SK-N-MC (cell line): ENCODE measurements around the gene TMIGD1.
A peak's percentile ranks its signal among the peaks of the same experiment; 100 is the strongest.

Experiments used
- DNase-seq: peaks from one replicate; pipeline ENCODE4 v3.0.0-alpha.2; 2011; ENCODE audit warnings: low read depth, low spot score
- H3K27ac ChIP-seq: fragments of 200-600 bp; sonication (generic); 2 replicates; pipeline ENCODE4 v1.5.1; 2016; ENCODE audit warnings: mixed run types
- H3K36me3 ChIP-seq: fragments of 200-600 bp; sonication (generic); 2 replicates; pipeline ENCODE4 v1.6.1; 2017; ENCODE audit warnings: antibody characterized with exemption, low read length, mixed read lengths; ENCODE audit not compliant: insufficient read depth
- H3K4me3 ChIP-seq: fragments of 200-600 bp; sonication (generic); 2 replicates; pipeline ENCODE4 v1.5.1; 2016
- H3K9ac ChIP-seq: fragments of 200-600 bp; sonication (generic); 2 replicates; pipeline ENCODE4 v1.8.0; 2017; ENCODE audit warnings: mixed run types, mixed read lengths; ENCODE audit not compliant: insufficient read length
- H3K9me3 ChIP-seq: fragments of 200-600 bp; sonication (generic); 2 replicates; pipeline ENCODE4 v1.6.1; 2017; ENCODE audit warnings: low read depth, mild to moderate bottlenecking, antibody characterized with exemption, low read length, moderate library complexity, mixed read lengths
- EZH2 ChIP-seq: fragments of 200-600 bp; sonication (generic); IDR thresholded peaks from one replicate; pipeline ENCODE4 v1.6.1; 2017; ENCODE audit warnings: antibody characterized with exemption
- FOXP2 ChIP-seq: optimal IDR thresholded peaks from 2 replicates; pipeline ENCODE3; 2011; ENCODE audit warnings: mild to moderate bottlenecking, moderate library complexity; ENCODE audit not compliant: insufficient read depth; ENCODE audit errors: extremely low read length, control extremely low read depth
- POLR2AphosphoS5 ChIP-seq: IDR thresholded peaks from 2 replicates; pipeline ENCODE4 v1.6.1; 2012; ENCODE audit warnings: mild to moderate bottlenecking, low read depth, low read length, borderline replicate concordance

Gene TMIGD1

DNA sequence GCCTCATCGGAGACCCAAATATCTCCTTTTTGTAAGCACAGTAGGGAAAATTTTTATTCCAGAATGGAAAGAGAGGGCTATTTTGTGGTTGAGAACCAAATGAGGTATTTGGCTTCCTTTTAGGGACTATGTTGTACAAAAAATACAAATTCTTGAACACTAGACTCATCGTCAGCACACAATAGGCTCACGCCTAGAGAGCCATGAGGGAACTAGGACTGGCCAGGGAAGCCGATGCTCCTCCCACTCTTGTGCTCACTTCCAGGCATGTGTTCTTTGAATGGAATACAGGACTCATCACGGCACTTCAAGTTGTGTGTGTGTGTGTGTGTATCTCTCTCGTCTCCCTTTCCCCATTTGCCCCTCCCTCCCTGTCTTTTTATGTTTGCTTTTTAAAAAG lies 24.3 kb downstream of the TMIGD1 start:
- Histone ChIP-seq H3K9ac (no peak overlapping the region), H3K4me3 (no peak overlapping the region), H3K27ac (no peak overlapping the region), H3K9me3 (no peaks in the 10 kb centered on the region), H3K36me3 (no peaks in the 10 kb centered on the region)
- no peak for DNase-seq
- no peak for TF ChIP-seq EZH2
- no peak for TF ChIP-seq POLR2AphosphoS5
- no peak for TF ChIP-seq FOXP2

DNA sequence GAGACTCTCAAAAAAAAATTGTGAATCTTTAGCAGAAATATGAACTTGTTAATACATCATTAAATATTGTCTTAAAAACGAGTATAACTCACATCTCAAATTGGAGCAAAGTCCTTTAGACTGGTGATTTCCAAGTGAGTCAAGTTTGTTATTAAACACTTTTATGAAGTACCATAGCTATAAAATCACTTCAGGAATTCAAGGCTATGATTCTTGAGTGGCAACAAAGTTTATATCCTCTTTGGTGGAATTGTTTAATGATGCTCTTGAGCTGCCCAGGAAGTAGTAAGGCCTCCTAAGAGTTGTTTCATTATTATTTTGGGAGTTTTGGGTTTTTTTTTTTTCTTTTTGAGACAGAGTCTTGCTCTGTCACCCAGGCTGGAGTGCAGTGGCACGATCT lies 25.5 kb downstream of the TMIGD1 start:
- H3K9me3 ChIP-seq = no peaks in the 10 kb centered on the region
- TF ChIP-seq POLR2AphosphoS5 (no peak), EZH2 (no peak), FOXP2 (no peak)
- H3K9ac ChIP-seq = no peak overlapping the region
- H3K36me3 ChIP-seq = no peaks in the 10 kb centered on the region
- no peak overlapping the region for H3K27ac ChIP-seq
- H3K4me3 ChIP-seq = no peak overlapping the region
- no peak for DNase-seq

DNA sequence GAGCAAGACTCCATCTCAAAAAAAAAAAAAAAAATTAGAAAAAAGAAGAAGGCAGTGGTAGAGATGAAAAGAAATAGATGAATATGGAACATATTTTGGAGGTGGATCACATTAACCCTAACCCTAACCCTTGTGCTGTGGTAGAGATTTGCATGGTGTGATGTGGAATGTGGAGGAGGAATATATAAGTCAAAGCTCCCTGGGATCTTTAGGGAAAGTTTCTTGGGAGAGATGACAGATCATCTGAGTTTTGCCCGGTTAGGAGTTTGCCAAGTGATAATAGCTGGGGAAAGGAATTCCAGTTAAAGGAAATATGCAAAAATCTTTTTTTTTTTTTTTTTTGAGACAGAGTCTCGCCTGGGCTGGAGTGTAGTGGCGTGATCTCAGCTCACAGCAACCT lies 29.1 kb downstream of the TMIGD1 start:
- TF ChIP-seq FOXP2 (no peak), POLR2AphosphoS5 (no peak), EZH2 (no peak)
- no peaks in the 10 kb centered on the region for H3K36me3 ChIP-seq
- DNase-seq = no peak
- H3K27ac ChIP-seq = no peak overlapping the region
- H3K9ac ChIP-seq = no peak overlapping the region
- H3K9me3 ChIP-seq = no peaks in the 10 kb centered on the region
- H3K4me3 ChIP-seq = no peak overlapping the region

DNA sequence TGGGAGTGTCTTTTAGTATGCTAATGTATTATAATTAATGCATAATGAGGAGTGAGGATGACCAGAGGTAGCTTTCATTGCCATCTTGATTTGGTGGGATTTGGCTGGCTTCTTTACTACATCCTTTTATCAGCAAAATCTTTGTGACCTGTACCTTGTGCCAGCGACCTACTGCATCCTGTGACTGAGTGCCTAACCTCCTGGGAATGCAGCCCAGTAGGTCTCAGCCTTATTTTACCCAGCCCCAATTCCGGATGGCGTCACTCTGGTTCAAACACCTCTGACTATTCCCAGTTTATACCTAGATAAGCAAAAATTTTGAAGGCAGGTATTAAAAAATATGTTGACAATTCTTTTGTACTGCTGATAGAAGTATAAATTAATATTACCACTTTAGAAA lies 31.6 kb downstream of the TMIGD1 start:
- H3K36me3 ChIP-seq = no peaks in the 10 kb centered on the region
- no peak overlapping the region for H3K4me3 ChIP-seq
- H3K9me3 ChIP-seq = no peaks in the 10 kb centered on the region
- no peak overlapping the region for H3K27ac ChIP-seq
- no peak overlapping the region for H3K9ac ChIP-seq
- DNase-seq = no peak
- no peak for TF ChIP-seq POLR2AphosphoS5
- no peak for TF ChIP-seq FOXP2
- no peak for TF ChIP-seq EZH2

DNA sequence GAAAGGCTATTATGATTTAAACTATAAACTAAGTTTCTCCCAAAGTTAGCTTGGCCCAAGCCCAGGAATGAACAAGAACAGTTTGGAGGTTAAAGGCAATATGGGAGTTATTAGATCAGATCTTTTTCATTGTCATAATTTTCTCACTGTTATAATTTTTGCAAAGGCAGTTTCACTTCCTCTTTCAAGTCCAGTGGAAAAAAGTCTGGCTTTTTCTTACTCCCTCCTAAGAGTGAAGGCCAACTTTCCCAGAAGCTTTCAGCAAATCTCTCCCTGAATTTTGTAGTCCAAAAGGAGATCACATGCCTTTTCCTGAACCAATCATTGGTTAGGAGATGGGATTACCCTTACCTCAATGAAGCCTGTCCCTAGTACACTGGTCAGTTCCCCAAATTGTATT lies 33.0 kb downstream of the TMIGD1 start:
- Histone ChIP-seq H3K9ac (no peak overlapping the region), H3K27ac (no peak overlapping the region), H3K4me3 (no peak overlapping the region), H3K36me3 (no peaks in the 10 kb centered on the region), H3K9me3 (no peaks in the 10 kb centered on the region)
- no peak for DNase-seq
- no peak for TF ChIP-seq POLR2AphosphoS5
- no peak for TF ChIP-seq EZH2
- no peak for TF ChIP-seq FOXP2

DNA sequence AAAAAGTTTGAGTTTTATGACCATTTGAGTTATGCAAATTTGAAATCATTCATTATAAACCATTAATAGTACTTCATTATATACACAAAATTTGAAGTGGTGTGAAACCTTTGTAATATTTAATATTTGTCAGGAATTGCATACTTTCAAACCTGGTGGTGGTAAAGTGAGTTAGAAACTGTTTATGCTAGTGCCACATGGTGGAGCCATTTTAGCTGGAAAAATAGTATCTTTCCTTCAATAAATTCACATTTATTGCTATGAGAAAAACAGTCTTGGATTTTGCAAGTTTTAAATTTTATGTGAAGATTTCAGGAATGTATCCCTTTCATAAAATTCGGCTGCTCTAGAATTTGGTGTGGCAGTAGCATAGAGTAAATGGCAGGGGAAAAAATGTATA lies 34.9 kb downstream of the TMIGD1 start:
- Histone ChIP-seq H3K9ac (no peak overlapping the region), H3K9me3 (no peaks in the 10 kb centered on the region), H3K27ac (no peak overlapping the region), H3K4me3 (no peak overlapping the region), H3K36me3 (no peaks in the 10 kb centered on the region)
- TF ChIP-seq POLR2AphosphoS5 (no peak), FOXP2 (no peak), EZH2 (no peak)
- no peak for DNase-seq

DNA sequence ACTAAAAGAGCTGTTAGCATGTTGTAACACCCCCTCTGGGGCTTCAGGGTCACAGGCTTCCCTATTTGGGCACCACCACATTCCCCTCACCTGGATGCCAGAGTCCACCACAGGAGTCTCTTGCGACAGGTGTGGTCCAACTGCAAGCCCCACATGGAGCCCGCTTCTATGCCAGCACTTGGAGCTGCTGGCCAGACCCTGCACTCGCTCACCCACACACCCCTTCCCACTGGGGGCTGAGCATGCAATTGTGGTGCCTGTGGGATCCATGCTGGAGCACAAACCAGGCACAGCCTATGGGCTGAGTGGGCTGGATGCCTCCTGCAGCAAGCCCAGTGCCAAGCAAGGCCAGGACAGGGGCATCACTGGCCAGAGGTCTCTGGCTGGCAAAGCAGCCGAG lies 36.1 kb downstream of the TMIGD1 start:
- H3K9ac ChIP-seq = no peak overlapping the region
- TF ChIP-seq FOXP2 = no peak
- no peak for TF ChIP-seq POLR2AphosphoS5
- TF ChIP-seq EZH2 = no peak
- no peaks in the 10 kb centered on the region for H3K36me3 ChIP-seq
- no peak for DNase-seq
- H3K4me3 ChIP-seq = no peak overlapping the region
- no peaks in the 10 kb centered on the region for H3K9me3 ChIP-seq
- H3K27ac ChIP-seq = no peak overlapping the region

DNA sequence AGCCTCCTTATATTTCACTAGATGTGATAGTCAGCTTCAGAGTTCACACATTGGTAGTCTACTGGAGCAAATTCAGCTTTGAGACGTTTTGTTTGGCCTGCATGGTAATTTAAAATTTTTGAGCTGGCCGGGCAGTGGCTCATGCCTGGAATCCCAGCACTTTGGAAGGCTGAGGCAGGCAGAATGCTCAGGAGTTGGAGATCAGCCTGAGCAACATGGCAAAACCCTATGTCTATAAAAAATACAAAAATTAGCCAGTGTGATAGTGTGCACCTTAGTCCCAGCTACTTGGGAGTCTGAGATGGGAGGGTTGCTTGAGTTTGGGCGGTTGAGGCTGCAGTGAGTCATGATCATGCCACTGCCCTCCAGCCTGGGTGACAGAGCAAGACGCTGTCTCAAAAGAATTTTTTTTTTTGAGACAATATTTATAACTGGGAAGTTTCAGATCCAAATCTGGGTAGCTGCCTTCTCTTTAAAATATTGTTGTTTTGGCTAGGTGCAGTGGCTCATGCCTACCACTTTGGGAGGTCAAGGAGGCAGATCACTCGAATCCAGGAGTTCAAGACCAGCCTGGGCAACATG lies 37.3 kb downstream of the TMIGD1 start:
- Histone ChIP-seq H3K36me3 (no peaks in the 10 kb centered on the region), H3K4me3 (no peak overlapping the region), H3K27ac (no peak overlapping the region), H3K9me3 (no peaks in the 10 kb centered on the region), H3K9ac (no peak overlapping the region)
- no peak for DNase-seq
- TF ChIP-seq POLR2AphosphoS5 (no peak), EZH2 (no peak), FOXP2 (no peak)

DNA sequence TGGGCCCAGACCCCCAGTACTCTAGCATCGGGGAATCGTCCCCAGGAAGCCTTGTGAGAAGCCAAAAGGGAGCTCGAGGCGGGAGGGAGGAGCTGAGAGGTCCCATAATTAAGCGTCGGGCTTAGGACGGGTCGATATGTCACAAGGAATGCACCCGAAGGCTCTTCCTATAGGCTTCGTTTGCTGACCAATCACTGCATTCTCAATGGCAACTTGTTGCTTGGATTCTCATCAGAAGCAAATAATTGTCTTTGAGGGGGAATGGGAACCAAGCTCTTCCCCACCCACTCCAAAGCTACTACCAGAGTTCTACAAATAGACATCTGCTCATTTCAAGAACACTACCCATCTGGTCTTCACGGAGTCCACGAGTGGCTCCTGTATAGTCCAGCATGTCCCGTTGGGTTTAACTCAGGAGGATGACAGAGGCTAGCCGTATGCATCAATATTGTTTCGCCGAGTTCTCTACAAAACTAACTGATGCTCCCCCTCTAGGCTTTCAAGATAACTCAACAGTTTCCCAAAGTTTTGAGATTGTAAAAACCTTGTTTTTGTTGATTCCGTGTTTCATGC lies 41.5 kb downstream of the TMIGD1 start:
- Histone ChIP-seq H3K4me3 (peak overlapping the region; percentile 93), H3K36me3 (peaks cover 20% of the 10 kb centered on the region), H3K9me3 (no peaks in the 10 kb centered on the region), H3K9ac (peak overlapping the region; percentile 83), H3K27ac (peak overlapping the region; percentile 82)
- TF ChIP-seq POLR2AphosphoS5 (no peak), EZH2 (no peak), FOXP2 (no peak)
- no peak for DNase-seq
